Peyer's patch (tissue), 4 donors: Measurements from ENCODE around the gene GGCT. TPM values are rescaled to one million over a fixed set of nuclear protein-coding genes. Genes with fewer than 3 reads are reported as not detected.
"Not testable (repeated sequence)": the region's sequence is repeated elsewhere in the genome, so short reads cannot be mapped to it uniquely, and the experiment has no call there.

ENCODE experiments used
- DNase-seq, 3 donors: peaks; one replicate each; pipeline ENCODE4 v3.0.0-alpha.2; 2017 to 2019
- H3K27ac ChIP-seq, 4 donors: fragments of 200-600 bp; sonication (generic); one replicate each; pipeline ENCODE4 v1.5.1; 2016 to 2019
- H3K27me3 ChIP-seq, 2 donors: fragments of 200-600 bp; sonication (generic); one replicate each; pipeline ENCODE4 v1.5.1; 2019
- H3K36me3 ChIP-seq, 3 donors: fragments of 200-600 bp; sonication (generic); one replicate each; pipeline ENCODE4 v1.5.1; 2016 to 2019
- H3K4me1 ChIP-seq, 4 donors: fragments of 200-600 bp; sonication (generic); one replicate each; pipeline ENCODE4 v1.5.1; 2016 to 2019
- H3K4me3 ChIP-seq, 4 donors: fragments of 200-600 bp; sonication (generic); 1 replicate in 3 of 4; 2 replicates in 1 of 4; pipeline ENCODE4 v1.5.1; 2016 to 2019; ENCODE audit warnings: mild to moderate bottlenecking in 1 of 4
- H3K9me3 ChIP-seq, 4 donors: fragments of 200-600 bp; sonication (generic); one replicate each; pipeline ENCODE4 v1.5.1; 2016 to 2019; ENCODE audit warnings: mild to moderate bottlenecking in 1 of 4
- POLR2A ChIP-seq, 2 donors: fragments of 450-650 bp; IDR thresholded peaks; one replicate each; pipeline ENCODE4 v1.5.1; 2017; ENCODE audit warnings: antibody characterized with exemption in 2 of 2, mild to moderate bottlenecking in 2 of 2, moderate library complexity in 2 of 2
- total RNA-seq, 4 donors: library from RNA; depleted of rRNA; stranded (reverse); fragments of >200 nt; gene quantifications; one replicate each; pipeline ENCODE4 v1.1.0, GENCODE V29; 2016
- TF ChIP-seq, protein P1 (sequence below), 6 experiments: fragments of 450-650 bp in 4 of 6; fragments of 200-600 bp in 2 of 6; sonication (generic) in 1 of 6; IDR thresholded peaks; one replicate each; pipeline ENCODE4 v1.5.1; 2017 to 2019; ENCODE audit warnings: antibody characterized with exemption in 6 of 6, mild to moderate bottlenecking in 3 of 6, moderate library complexity in 1 of 6

The GGCT gene
- total RNA-seq, 4 donors from 2014 or later, result 18.1 to 24.8 (median 19.2) TPM

DNA sequence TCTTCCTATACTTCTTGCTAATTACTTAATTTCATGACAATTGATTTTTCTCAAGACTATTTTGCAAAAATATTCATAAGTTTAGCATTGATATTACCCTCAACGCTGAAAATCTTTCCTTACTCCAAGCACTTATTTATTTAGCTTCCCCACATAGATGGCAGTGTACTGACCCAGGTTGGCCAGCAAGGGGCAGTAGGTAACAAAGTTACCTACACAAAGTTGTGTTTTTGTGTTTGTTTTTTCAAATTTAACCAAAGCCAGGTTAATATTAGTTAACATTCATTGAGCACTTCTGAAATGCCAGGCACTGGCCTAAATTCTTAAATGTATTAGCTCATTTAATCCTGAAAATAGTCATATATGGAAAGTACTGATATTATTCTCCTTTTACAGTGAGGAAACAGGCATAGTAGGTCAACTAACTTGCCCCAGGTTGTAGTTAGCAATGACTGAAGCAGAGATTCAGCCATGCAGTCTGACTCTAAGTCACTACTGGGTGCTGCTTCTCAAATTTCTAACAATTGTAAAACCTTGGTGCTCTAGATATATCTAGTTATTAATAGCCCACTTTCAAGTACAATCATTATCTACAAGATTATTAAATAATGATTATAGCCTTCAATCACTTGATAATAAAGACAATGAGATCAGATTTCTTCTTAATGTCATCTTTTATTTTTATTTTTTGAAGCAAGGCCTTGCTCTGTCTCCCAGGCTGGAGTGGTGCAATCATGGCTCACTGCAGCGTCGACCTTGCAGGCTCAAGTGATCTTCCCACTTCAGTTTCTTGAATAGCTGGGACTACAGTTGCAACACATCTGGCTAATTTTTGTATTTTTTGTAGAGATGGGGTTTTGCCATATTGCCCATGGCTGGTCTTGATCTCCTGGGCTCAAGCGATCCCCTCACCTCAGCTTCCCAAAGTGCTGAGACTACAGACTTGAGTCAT, 5.8 kb upstream of the GGCT start:
- Histone ChIP-seq H3K9me3 (no peaks in the 10 kb centered on the region), H3K27me3 (no peaks in the 10 kb centered on the region), H3K4me3 (no peak overlapping the region), H3K27ac (no peak overlapping the region), H3K36me3 (no peaks in the 10 kb centered on the region), H3K4me1 (no peaks in the 10 kb centered on the region)
- peak in 1 of 3 donors; percentile 71 for DNase-seq
- no peak for TF ChIP-seq POLR2A (IDR thresholded peaks at IDR 0.05)
- TF ChIP-seq, protein P1, sequence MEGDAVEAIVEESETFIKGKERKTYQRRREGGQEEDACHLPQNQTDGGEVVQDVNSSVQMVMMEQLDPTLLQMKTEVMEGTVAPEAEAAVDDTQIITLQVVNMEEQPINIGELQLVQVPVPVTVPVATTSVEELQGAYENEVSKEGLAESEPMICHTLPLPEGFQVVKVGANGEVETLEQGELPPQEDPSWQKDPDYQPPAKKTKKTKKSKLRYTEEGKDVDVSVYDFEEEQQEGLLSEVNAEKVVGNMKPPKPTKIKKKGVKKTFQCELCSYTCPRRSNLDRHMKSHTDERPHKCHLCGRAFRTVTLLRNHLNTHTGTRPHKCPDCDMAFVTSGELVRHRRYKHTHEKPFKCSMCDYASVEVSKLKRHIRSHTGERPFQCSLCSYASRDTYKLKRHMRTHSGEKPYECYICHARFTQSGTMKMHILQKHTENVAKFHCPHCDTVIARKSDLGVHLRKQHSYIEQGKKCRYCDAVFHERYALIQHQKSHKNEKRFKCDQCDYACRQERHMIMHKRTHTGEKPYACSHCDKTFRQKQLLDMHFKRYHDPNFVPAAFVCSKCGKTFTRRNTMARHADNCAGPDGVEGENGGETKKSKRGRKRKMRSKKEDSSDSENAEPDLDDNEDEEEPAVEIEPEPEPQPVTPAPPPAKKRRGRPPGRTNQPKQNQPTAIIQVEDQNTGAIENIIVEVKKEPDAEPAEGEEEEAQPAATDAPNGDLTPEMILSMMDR (IDR thresholded peaks at IDR 0.05), result peak; percentile 64 to 94 (median 85)

DNA sequence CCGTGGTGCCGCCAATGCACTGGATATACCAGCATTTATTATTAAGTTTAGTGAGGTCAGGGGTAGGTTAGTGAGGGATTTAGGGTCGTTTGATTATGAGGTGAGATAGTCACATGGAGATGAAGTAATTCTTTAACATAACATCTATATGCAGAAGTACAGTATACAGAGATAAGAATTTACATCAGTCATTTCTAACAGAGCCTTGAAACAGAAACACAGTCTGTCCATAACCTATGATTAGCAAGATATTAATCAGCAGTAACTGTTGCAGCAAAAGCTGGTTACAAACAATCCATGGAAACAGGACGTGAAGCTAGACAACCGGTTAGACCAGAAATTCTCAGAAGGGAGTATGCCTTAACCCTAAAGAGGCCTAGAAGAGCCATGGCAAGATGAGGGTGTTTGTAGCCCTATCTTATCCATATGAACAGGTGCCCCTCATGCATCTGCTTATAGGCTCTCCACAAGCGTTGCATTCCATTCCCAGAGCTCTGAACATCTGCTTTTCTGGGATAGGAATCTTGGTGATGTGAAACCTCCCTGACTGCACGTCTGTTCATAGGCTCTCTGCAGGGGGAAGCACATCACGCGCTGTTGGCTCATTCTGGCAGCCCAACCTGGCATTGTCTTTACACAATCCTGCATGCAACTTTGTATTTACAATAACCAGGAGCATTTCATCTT, 4.7 kb upstream of the GGCT start:
- H3K9me3 ChIP-seq, H3K4me1 ChIP-seq, H3K4me3 ChIP-seq, DNase-seq, H3K27ac ChIP-seq, H3K36me3 ChIP-seq, H3K27me3 ChIP-seq: not testable (repeated sequence)

DNA sequence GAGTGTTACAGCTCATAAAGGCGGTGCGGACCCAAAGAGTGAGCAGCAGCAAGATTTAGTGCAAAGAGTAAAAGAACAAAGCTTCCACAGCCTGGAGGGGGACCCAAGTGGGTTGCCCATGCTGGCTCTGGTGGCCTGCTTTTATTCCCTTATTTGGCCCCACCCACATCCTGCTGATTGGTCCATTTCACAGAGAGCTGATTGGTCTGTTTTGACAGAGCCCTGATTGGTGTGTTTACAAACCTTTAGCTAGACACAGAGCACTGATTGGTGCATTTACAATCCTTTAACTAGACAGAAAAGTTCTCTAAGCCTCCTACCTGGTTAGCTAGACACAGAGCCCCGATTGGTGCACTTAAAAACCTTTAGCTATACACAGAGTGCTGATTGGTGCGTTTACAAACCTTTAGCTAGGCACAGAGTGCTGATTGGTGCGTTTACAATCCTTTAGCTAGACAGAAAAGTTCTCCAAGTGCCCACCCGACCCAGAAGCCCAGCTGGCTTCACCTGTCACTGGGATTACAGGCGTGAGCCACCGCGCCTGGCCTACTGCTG, 2.8 kb upstream of the GGCT start:
- H3K36me3 ChIP-seq, DNase-seq, H3K9me3 ChIP-seq, H3K27ac ChIP-seq, H3K27me3 ChIP-seq, H3K4me3 ChIP-seq: not testable (repeated sequence)
- peaks cover 0 to 13% (median 3%) of the 10 kb centered on the region in 4 donors for H3K4me1 ChIP-seq

DNA sequence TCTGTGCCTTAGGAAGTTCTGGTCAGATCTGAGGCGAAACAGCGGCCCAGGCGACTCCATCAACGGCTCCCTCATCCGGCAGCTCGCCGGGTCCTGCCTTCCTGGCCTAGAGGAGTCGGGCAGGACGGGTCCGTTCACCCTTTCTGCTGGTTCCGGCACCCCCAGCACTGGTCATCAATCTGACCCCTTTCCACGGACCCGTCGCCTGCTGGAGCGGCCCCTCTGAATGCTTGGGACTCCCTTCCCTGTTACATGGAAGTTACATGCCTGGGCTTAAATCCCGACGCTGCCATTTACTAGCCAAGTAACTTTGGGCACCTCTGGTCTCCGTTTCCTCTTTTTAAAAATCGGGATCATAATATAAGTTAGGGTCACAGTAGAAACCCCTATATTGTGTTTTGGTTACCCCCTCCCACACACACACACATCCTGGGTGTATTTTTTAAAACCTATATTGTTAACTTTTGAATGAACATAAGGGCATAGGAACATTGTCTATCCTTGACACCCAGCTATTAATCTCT, 607 bp upstream of the GGCT start:
- H3K27ac ChIP-seq, result peak overlapping the region; percentile 73 to 86 (median 78)
- no peak for TF ChIP-seq POLR2A (IDR thresholded peaks at IDR 0.05)
- TF ChIP-seq, protein P1 (IDR thresholded peaks at IDR 0.05), result no peak

DNA sequence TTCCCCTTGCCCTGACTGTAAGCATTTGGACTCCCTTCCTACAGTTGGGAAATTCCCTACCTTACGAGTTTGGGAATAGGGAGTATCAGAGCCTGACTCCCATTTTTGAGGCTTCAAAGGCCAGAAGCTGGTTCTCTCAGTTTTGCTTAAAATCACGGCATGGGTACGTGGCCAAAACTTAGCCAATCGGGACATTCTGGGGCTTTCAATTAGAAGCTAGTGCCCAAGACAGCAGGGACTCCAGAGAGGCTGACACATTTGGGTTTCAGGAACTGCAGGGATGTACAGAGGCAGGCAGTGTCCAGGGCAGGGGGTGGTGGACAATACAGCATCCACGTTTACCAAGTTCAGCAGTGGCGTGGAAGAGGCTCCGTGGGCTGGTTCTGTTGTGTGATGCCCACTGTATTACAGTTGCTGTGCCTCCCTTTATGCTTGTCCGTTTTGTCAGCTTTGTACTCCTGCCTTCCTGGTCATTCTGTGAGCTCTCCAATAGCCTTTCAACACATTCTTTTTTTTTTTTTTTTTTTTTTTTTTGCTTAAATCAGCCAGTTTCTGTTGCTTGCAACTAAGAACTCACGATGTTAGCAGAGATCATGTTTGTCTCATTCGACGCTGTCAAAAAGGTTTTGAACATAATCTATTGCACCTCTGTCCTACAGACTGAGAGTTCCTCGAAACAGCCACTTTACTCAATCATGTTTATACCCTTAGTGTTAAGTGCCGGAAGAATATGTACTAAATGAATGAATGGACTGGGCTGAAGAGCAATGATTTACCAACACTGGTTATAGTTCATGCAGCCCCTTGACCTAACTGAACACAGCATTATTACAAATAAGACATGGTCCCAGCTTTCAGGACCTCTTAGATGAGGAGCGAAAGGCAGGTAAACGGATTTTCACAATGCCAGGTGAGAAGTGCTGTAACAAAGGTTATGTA, 1.1 kb downstream of the GGCT start:
- Histone ChIP-seq H3K27me3 (no peaks in the 10 kb centered on the region), H3K36me3 (no peaks in the 10 kb centered on the region), H3K4me3 (peak overlapping the region; percentile 82 to 92 (median 90)), H3K4me1 (peaks cover 0 to 13% (median 3%) of the 10 kb centered on the region in 4 donors), H3K27ac (peak overlapping the region in 1 of 4 donors; percentile 82), H3K9me3 (no peaks in the 10 kb centered on the region)
- DNase-seq, result no peak
- TF ChIP-seq, protein P1 (IDR thresholded peaks at IDR 0.05), result no peak
- no peak for TF ChIP-seq POLR2A (IDR thresholded peaks at IDR 0.05)

More for the DNA sequence above, 607 bp upstream of the GGCT start:
- Histone ChIP-seq H3K9me3 (no peaks in the 10 kb centered on the region), H3K27me3 (no peaks in the 10 kb centered on the region), H3K36me3 (no peaks in the 10 kb centered on the region), H3K4me3 (peak overlapping the region; percentile 82 to 92 (median 90)), H3K4me1 (peaks cover 0 to 13% (median 3%) of the 10 kb centered on the region in 4 donors)
- no peak for DNase-seq
